ENCODE results near the gene RFFL.
"Not testable (repeated sequence)": the region's sequence is repeated elsewhere in the genome, so short reads cannot be mapped to it uniquely, and the experiment has no call there.

Gene RFFL

GRCh38 chr17:35097776-35098175 lies 34.3 kb upstream of the RFFL start:
- no peak overlapping the region for H3K4me3 ChIP-seq (replicated peaks in 1 of 2; ENCODE audit: low read depth in 2 of 2, low read length in 2 of 2)
- no peak for TF ChIP-seq CTCF (IDR thresholded peaks at IDR 0.05; ENCODE audit: low read depth, low read length)
- DNase-seq (ENCODE audit: low read depth in 2 of 2): no peak

- no peak for DNase-seq (ENCODE audit: low read depth in 2 of 2)
- TF ChIP-seq CTCF (IDR thresholded peaks at IDR 0.05; ENCODE audit: low read depth, low read length): no peak
- H3K4me3 ChIP-seq (replicated peaks in 1 of 2; ENCODE audit: low read depth in 2 of 2, low read length in 2 of 2): no peak overlapping the region
These were observed 32.2 kb upstream of the RFFL start for GRCh38 chr17:35095741-35096140.

GRCh38 chr17:35094902-35095301 lies 31.4 kb upstream of the RFFL start:
- peak; percentile 81 to 94 for DNase-seq (ENCODE audit: low read depth in 2 of 2)
- no peak overlapping the region for H3K4me3 ChIP-seq (replicated peaks in 1 of 2; ENCODE audit: low read depth in 2 of 2, low read length in 2 of 2)
- no peak for TF ChIP-seq CTCF (IDR thresholded peaks at IDR 0.05; ENCODE audit: low read depth, low read length)

GRCh38 chr17:35090707-35091106 lies 27.2 kb upstream of the RFFL start:
- not testable (repeated sequence) for DNase-seq (ENCODE audit: low read depth in 2 of 2); H3K4me3 ChIP-seq (replicated peaks in 1 of 2; ENCODE audit: low read depth in 2 of 2, low read length in 2 of 2)

- DNase-seq (ENCODE audit: low read depth in 2 of 2): peak; percentile 33 to 53
- TF ChIP-seq CTCF (IDR thresholded peaks at IDR 0.05; ENCODE audit: low read depth, low read length): peak; percentile 22
- H3K4me3 ChIP-seq (replicated peaks in 1 of 2; ENCODE audit: low read depth in 2 of 2, low read length in 2 of 2): peak overlapping the region; percentile 23 to 37
These were observed 26.2 kb upstream of the RFFL start for GRCh38 chr17:35089586-35090296.

- DNase-seq (ENCODE audit: low read depth in 2 of 2): peak; percentile 75 to 85
- peak overlapping the region; percentile 87 to 94 for H3K4me3 ChIP-seq (replicated peaks in 1 of 2; ENCODE audit: low read depth in 2 of 2, low read length in 2 of 2)
- peak; percentile 39 for TF ChIP-seq CTCF (IDR thresholded peaks at IDR 0.05; ENCODE audit: low read depth, low read length)
These were observed 25.5 kb upstream of the RFFL start for GRCh38 chr17:35088881-35089585.

GRCh38 chr17:35088356-35088880 lies 24.9 kb upstream of the RFFL start:
- peak; percentile 50 to 55 for DNase-seq (ENCODE audit: low read depth in 2 of 2)
- TF ChIP-seq CTCF (IDR thresholded peaks at IDR 0.05; ENCODE audit: low read depth, low read length): no peak
- peak overlapping the region; percentile 87 to 94 for H3K4me3 ChIP-seq (replicated peaks in 1 of 2; ENCODE audit: low read depth in 2 of 2, low read length in 2 of 2)

Measured in cardiac fibroblast (primary cell).